Gastroesophageal sphincter (tissue), 4 donors: Measurements from ENCODE around the gene LMCD1. TPM values are rescaled to one million over a fixed set of nuclear protein-coding genes. Genes with fewer than 3 reads are reported as not detected.

ENCODE experiments used
- ATAC-seq: fragments of 150-250 bp; one replicate; pipeline ENCODE4 v1.9.1; 2016; ENCODE audit warnings: mild to moderate bottlenecking, moderate library complexity
- H3K27ac ChIP-seq, 4 donors: fragments of 200-600 bp; sonication (generic) in 3 of 4; 1 replicate in 3 of 4; 2 replicates in 1 of 4; pipeline ENCODE4 v1.5.1; 2016 to 2019
- H3K27me3 ChIP-seq: fragments of 200-600 bp; sonication (generic); one replicate; pipeline ENCODE4 v1.5.1; 2019
- H3K36me3 ChIP-seq, 2 donors: fragments of 200-600 bp; sonication (generic); one replicate each; pipeline ENCODE4 v1.5.1; 2019; ENCODE audit warnings: control low read depth in 1 of 2
- H3K4me1 ChIP-seq, 3 donors: fragments of 200-600 bp; sonication (generic); 1 replicate in 2 of 3; 2 replicates in 1 of 3; pipeline ENCODE4 v1.5.1; 2016 to 2019; ENCODE audit warnings: control low read depth in 2 of 3
- H3K4me3 ChIP-seq, 2 donors: fragments of 200-600 bp; sonication (generic); one replicate each; pipeline ENCODE4 v1.5.1; 2019; ENCODE audit warnings: mild to moderate bottlenecking in 1 of 2, moderate library complexity in 1 of 2
- H3K9me3 ChIP-seq, 3 donors: fragments of 200-600 bp; sonication (generic); one replicate each; pipeline ENCODE4 v1.5.1; 2017 to 2019; ENCODE audit warnings: control low read depth in 2 of 3
- EP300 ChIP-seq: sonication (generic); formaldehyde crosslinking; IDR thresholded peaks from one replicate; pipeline ENCODE4 v1.6.1; 2017; ENCODE audit warnings: antibody characterized with exemption, mild to moderate bottlenecking
- POLR2A ChIP-seq, 2 donors: fragments of 450-650 bp; IDR thresholded peaks; one replicate each; pipeline ENCODE4 v1.6.1; 2017; ENCODE audit warnings: antibody characterized with exemption in 2 of 2, mild to moderate bottlenecking in 2 of 2, moderate library complexity in 1 of 2
- POLR2AphosphoS5 ChIP-seq: sonication (generic); formaldehyde crosslinking; IDR thresholded peaks from one replicate; pipeline ENCODE4 v1.6.1; 2017; ENCODE audit warnings: antibody characterized with exemption
- WGBS, 2 donors: methylation state at CpG; one replicate each; pipeline ENCODE4 v1.1.5; 2018; ENCODE audit warnings: low coverage in 1 of 2; 5-methylcytosine and 5-hydroxymethylcytosine counted together
- total RNA-seq, 4 donors: library from RNA; depleted of rRNA; stranded (reverse); fragments of >200 nt; gene quantifications; one replicate each; pipeline ENCODE4 v1.1.0, GENCODE V29; 2016
- TF ChIP-seq, protein P1 (sequence below), 4 experiments: fragments of 200-600 bp in 2 of 4; fragments of 450-650 bp in 2 of 4; sonication (generic) in 1 of 4; IDR thresholded peaks; one replicate each; pipeline ENCODE4 v1.5.1; 2017 to 2019; ENCODE audit warnings: antibody characterized with exemption in 4 of 4, mild to moderate bottlenecking in 2 of 4, moderate library complexity in 2 of 4

LMCD1 gene
- total RNA-seq, 4 donors from 2014 or later: 17.6 to 318 (median 136) TPM

DNA sequence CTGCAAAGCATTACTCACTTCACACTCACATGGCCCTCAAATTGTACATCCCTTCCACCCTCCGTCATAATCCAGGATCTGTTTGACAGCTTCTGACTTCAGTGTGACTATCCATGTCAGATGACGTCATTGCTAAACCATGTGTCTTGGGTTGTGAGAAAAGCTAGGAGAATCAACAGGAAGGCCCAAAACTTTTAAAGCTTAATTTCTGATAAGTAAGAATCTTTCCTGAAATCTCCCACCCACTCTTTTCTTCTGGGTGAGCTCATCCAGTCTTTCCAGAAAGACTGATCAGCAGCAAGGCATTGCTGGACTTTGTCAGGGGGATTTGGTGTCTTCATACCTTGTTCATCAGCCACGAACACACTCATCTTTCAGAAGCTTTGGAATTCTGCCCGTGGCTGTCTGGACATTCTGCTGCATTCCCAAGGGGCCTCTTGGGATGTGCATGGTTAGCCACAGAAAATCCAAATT, 11.5 kb upstream of the LMCD1 start:
- H3K27me3 ChIP-seq: no peaks in the 10 kb centered on the region
- H3K36me3 ChIP-seq: no peaks in the 10 kb centered on the region
- H3K4me3 ChIP-seq: no peak overlapping the region
- peak; percentile 29 for ATAC-seq
- peaks cover 0 to 29% (median 7%) of the 10 kb centered on the region in 3 donors for H3K4me1 ChIP-seq
- no peaks in the 10 kb centered on the region for H3K9me3 ChIP-seq
- 16 to 24% methylated on average over 4 of the region's 4 CpGs for WGBS, 2 donors
- H3K27ac ChIP-seq: peak overlapping the region; percentile 9 to 79 (median 66)
- no peak for TF ChIP-seq POLR2A (IDR thresholded peaks at IDR 0.05)
- peak; percentile 91 for TF ChIP-seq POLR2AphosphoS5

DNA sequence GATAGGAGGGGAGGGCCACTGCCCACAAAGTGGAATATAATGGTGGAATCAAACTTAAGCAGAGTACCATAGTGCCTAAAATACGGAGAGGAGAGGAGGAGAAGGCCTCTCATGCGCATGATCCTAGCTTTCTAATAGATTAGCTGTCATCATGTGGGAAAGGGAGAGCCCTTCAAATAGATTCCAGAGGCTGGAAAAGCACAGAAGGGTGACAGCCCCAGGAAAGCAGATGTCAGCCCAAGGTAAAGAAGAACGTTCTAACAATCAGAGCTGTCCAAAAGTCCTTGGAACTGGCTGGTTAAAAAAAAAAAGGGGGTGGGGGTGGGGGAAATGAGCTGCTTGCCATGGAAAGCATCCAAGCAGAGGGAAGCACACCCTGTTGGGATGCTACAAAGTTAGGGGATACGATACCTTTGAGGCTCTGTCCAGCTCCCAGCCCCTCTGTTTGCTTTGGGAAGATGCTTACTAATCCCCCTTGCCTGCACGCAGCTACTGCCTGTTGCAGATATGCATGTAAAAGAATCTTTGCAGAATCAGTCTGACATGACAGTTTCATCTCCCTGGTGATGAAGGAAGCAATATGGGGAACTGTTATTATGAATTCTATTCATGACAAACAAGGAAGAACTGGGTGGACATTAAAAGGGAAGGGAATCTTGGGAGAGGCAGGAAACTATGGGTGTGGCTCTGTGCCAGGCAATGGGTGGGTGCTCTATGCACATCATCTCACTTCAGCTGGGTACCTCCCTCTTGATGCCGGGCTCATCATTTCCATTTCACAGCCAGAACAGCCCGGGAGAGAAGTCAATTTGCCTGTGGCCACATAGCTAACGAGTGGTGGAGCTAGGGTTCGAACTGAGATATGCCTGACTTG, 10.1 kb upstream of the LMCD1 start:
- Histone ChIP-seq H3K4me1 (peaks cover 0 to 29% (median 7%) of the 10 kb centered on the region in 3 donors), H3K9me3 (no peaks in the 10 kb centered on the region), H3K4me3 (no peak overlapping the region), H3K27ac (peak overlapping the region in 2 of 4 donors; percentile 7 to 79), H3K27me3 (no peaks in the 10 kb centered on the region), H3K36me3 (no peaks in the 10 kb centered on the region)
- ATAC-seq: peak; percentile 4
- TF ChIP-seq, protein P1, sequence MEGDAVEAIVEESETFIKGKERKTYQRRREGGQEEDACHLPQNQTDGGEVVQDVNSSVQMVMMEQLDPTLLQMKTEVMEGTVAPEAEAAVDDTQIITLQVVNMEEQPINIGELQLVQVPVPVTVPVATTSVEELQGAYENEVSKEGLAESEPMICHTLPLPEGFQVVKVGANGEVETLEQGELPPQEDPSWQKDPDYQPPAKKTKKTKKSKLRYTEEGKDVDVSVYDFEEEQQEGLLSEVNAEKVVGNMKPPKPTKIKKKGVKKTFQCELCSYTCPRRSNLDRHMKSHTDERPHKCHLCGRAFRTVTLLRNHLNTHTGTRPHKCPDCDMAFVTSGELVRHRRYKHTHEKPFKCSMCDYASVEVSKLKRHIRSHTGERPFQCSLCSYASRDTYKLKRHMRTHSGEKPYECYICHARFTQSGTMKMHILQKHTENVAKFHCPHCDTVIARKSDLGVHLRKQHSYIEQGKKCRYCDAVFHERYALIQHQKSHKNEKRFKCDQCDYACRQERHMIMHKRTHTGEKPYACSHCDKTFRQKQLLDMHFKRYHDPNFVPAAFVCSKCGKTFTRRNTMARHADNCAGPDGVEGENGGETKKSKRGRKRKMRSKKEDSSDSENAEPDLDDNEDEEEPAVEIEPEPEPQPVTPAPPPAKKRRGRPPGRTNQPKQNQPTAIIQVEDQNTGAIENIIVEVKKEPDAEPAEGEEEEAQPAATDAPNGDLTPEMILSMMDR (IDR thresholded peaks at IDR 0.05): no peak
- TF ChIP-seq EP300: no peak
- TF ChIP-seq POLR2A (IDR thresholded peaks at IDR 0.05): no peak
- TF ChIP-seq POLR2AphosphoS5: no peak
- 66 to 73% methylated on average over 3 to 9 of the region's 9 CpGs for WGBS, 2 donors

DNA sequence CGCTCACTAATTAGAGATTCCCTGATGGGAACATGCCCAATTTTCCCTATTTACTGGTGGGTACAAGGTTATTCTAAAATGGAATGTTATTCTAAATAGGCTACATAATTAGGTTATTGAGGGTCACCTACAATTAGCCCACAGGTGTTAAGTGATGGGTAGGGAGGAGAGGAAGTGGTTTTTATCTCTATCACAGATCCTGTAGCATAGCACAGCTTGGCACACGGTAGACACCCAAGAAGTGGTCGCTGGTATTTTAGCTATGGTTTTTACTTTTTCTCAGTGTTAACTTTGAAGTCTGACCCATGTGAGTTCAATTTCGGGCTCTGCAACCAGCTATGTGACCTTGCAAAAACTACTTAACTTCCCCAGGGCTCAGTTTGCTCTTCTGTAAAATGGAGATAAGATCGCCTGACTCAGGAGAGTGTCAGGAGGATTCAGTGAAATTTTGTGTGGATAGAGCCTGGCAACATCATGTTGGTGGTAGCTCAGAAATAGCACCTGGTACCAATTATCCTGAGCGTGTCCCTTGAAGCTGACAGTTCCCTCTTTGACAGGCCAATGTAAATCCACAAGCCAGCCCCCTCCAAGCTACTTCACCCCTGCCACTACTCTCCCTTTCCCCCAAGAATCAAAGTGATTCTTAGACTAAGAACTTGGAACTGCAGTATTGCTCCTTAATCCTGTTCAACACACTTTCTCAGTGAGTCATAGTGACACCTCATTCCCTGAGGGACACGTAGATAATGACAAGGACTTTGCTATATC, 8.7 kb upstream of the LMCD1 start:
- Histone ChIP-seq H3K27me3 (no peaks in the 10 kb centered on the region), H3K9me3 (no peaks in the 10 kb centered on the region), H3K27ac (no peak overlapping the region), H3K4me3 (no peak overlapping the region), H3K36me3 (no peaks in the 10 kb centered on the region), H3K4me1 (peaks cover 0 to 29% (median 7%) of the 10 kb centered on the region in 3 donors)
- 88 to 93% methylated on average over 5 to 7 of the region's 7 CpGs for WGBS, 2 donors
- no peak for ATAC-seq
- TF ChIP-seq POLR2AphosphoS5: no peak
- no peak for TF ChIP-seq EP300
- no peak for TF ChIP-seq POLR2A (IDR thresholded peaks at IDR 0.05)
- TF ChIP-seq, protein P1 (IDR thresholded peaks at IDR 0.05): no peak

DNA sequence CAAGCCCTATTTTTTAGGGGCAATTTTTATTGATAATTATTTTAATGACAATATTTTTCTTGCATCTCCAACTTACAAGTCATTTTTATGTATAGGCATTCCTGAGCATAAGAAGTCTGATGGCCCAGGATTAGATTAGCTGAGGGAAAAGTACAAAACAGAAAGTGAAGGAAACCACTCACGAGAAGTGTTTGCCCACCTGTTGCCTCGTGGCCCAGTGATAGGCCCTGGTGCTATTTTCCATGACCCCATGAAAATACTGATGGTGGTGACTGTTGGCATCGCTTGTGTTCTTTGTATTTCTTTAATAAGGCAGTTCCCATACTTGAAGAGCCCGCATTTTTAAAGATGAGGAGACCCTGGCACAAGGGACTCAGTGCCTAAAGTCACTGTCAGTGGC, 7.9 kb upstream of the LMCD1 start:
- WGBS, 2 donors: 80 to 93% methylated on average over 3 to 4 of the region's 4 CpGs
- H3K27ac ChIP-seq: no peak overlapping the region
- no peaks in the 10 kb centered on the region for H3K36me3 ChIP-seq
- H3K9me3 ChIP-seq: no peaks in the 10 kb centered on the region
- TF ChIP-seq POLR2AphosphoS5: no peak
- TF ChIP-seq, protein P1 (IDR thresholded peaks at IDR 0.05): no peak
- no peak for TF ChIP-seq EP300
- TF ChIP-seq POLR2A (IDR thresholded peaks at IDR 0.05): no peak
- H3K4me1 ChIP-seq: peaks cover 0 to 28% (median 7%) of the 10 kb centered on the region in 3 donors
- H3K4me3 ChIP-seq: no peak overlapping the region
- ATAC-seq: no peak
- no peaks in the 10 kb centered on the region for H3K27me3 ChIP-seq

DNA sequence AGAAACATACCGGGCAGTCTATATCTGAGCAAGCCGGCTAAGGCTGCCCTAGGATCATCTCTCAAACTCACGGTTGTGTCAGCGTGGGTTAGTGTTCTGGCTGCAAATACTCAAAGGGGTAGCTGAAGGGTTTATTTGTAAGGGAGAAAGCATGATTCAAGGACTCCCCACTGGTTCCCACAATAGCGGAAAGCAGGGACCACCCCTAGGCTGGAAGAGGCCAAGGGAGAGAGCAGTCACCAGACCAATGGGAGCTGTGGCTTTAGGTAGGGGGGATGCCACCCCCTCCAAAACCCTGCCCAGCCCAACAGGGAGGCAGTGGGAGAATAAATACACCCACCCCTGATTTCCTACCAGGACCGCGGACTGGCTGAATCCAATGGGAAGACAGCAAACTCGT, 7.3 kb upstream of the LMCD1 start:
- Histone ChIP-seq H3K4me3 (no peak overlapping the region), H3K27me3 (no peaks in the 10 kb centered on the region), H3K4me1 (peaks cover 0 to 23% (median 7%) of the 10 kb centered on the region in 3 donors), H3K36me3 (no peaks in the 10 kb centered on the region), H3K27ac (no peak overlapping the region), H3K9me3 (no peaks in the 10 kb centered on the region)
- no peak for ATAC-seq
- 94 to 97% methylated on average over 4 to 8 of the region's 8 CpGs for WGBS, 2 donors
- TF ChIP-seq EP300 (no peak), POLR2AphosphoS5 (no peak), POLR2A (IDR thresholded peaks at IDR 0.05) (no peak)
- TF ChIP-seq, protein P1 (IDR thresholded peaks at IDR 0.05): no peak
